A549 (cell line): Measurements from ENCODE around the gene GPR176. TPM values are rescaled to one million over a fixed set of nuclear protein-coding genes. Genes with fewer than 3 reads are reported as not detected.

Experiments used
- ATAC-seq, 2 experiments: fragments of 200-7000 bp in 1 of 2; fragments of >200 bp in 1 of 2; cut with Nextera tagmentation in 1 of 2; cut with Tn5 transposase in 1 of 2; 3 replicates each; pipeline versions ENCODE4 v1.8.0 to v1.9.1; 2018 to 2020; ENCODE audit warnings: mild to moderate bottlenecking in 1 of 2, moderate library complexity in 1 of 2
- CTCF ChIA-PET: fragments of 300-600 bp; sonication (Branson Sonifier 250); formaldehyde crosslinking; extraction: SDS; loops from one replicate; lab custom pipeline; 2021; ENCODE audit warnings: antibody characterized with exemption, inconsistent platforms; lab: Yijun Ruan, JAX
- POLR2A ChIA-PET: fragments of 350-600 bp; formaldehyde crosslinking; extraction: SDS; loops from one replicate; lab custom pipeline; 2021; ENCODE audit warnings: antibody characterized with exemption, inconsistent platforms; lab: Yijun Ruan, JAX
- DNase-seq, 2 experiments: peaks; one replicate each; pipeline versions ENCODE4 v3.0.0 to v3.0.0-alpha.2; 2011 to 2016; ENCODE audit warnings: low read depth in 1 of 2, low spot score in 1 of 2
- FAIRE-seq: peaks from 2 replicates; lab custom pipeline; 2011; peaks lifted over from hg19 to GRCh38; lab: Jason Lieb, UNC
- H3K27ac ChIP-seq, 2 experiments: fragments of >200 bp; sonication (Bioruptor Twin); formaldehyde crosslinking; 3 replicates each; pipeline ENCODE4 v1.5.1; 2016 to 2017
- H3K4me1 ChIP-seq: fragments of >200 bp; sonication (Bioruptor Twin); formaldehyde crosslinking; 3 replicates; pipeline ENCODE4 v1.6.1; 2016
- H3K4me2 ChIP-seq: fragments of >200 bp; sonication (Bioruptor Twin); formaldehyde crosslinking; 3 replicates; pipeline ENCODE4 v1.6.1; 2016
- H3K4me3 ChIP-seq: fragments of >200 bp; sonication (Bioruptor Twin); formaldehyde crosslinking; 3 replicates; pipeline ENCODE4 v1.5.1; 2016
- H3K9me3 ChIP-seq: fragments of >200 bp; sonication (Bioruptor Twin); formaldehyde crosslinking; 3 replicates; pipeline ENCODE4 v1.6.1; 2016
- BHLHE40 ChIP-seq: IDR thresholded peaks from 2 replicates; pipeline ENCODE4 v1.6.1; 2012; ENCODE audit warnings: low read depth, low read length, inconsistent platforms
- CBX2 ChIP-seq: fragments of 200-600 bp; sonication (generic); IDR thresholded peaks from 2 replicates; pipeline ENCODE4 v1.6.1; 2016; ENCODE audit warnings: low read depth, mild to moderate bottlenecking, borderline replicate concordance
- CHD4 ChIP-seq: fragments of 200-600 bp; sonication (generic); IDR thresholded peaks from 2 replicates; pipeline ENCODE4 v1.6.1; 2016; ENCODE audit warnings: antibody characterized with exemption, mild to moderate bottlenecking, borderline replicate concordance
- EHMT2 ChIP-seq: fragments of 200-600 bp; sonication (generic); IDR thresholded peaks from 2 replicates; pipeline ENCODE4 v1.6.1; 2016; ENCODE audit warnings: antibody characterized with exemption, low read depth, mild to moderate bottlenecking, moderate library complexity
- ESRRA ChIP-seq: fragments of 150-350 bp; IDR thresholded peaks from 2 replicates; pipeline ENCODE4 v1.6.1; 2014; ENCODE audit warnings: mild to moderate bottlenecking, low read length, borderline replicate concordance
- GATA3 ChIP-seq: IDR thresholded peaks from 2 replicates; pipeline ENCODE4 v1.6.1; 2012; ENCODE audit warnings: borderline replicate concordance
- HEYL ChIP-seq: fragments of 250-450 bp; sonication (Bioruptor Pico); IDR thresholded peaks from 2 replicates; pipeline ENCODE4 v1.8.0; 2021; ENCODE audit warnings: mild to moderate bottlenecking, moderate library complexity
- HOXB5 ChIP-seq: fragments of 250-450 bp; sonication (Bioruptor Pico); IDR thresholded peaks from 2 replicates; pipeline ENCODE4 v1.5.0; 2020; ENCODE audit warnings: mild to moderate bottlenecking, moderate library complexity
- MAZ ChIP-seq: fragments of 150-350 bp; IDR thresholded peaks from 2 replicates; pipeline ENCODE4 v1.6.1; 2014; ENCODE audit warnings: antibody characterized with exemption, low read depth, low read length, borderline replicate concordance
- MYC ChIP-seq: IDR thresholded peaks from 2 replicates; pipeline ENCODE4 v1.6.1; 2012; ENCODE audit warnings: mild to moderate bottlenecking, inconsistent platforms, low read length, improper control_type of control experiment, borderline replicate concordance
- NFE2L2 ChIP-seq: fragments of 150-350 bp; conservative IDR thresholded peaks from 2 replicates; pipeline ENCODE4 v1.6.1; 2014; ENCODE audit warnings: low read length
- POLR2A ChIP-seq: IDR thresholded peaks from 2 replicates; pipeline ENCODE4 v1.6.1; 2012; ENCODE audit warnings: mild to moderate bottlenecking, low read length
- RNF2 ChIP-seq: fragments of 200-600 bp; sonication (generic); IDR thresholded peaks from 2 replicates; pipeline ENCODE4 v1.6.1; 2016; ENCODE audit warnings: low read depth, mild to moderate bottlenecking, antibody characterized with exemption, moderate library complexity, borderline replicate concordance
- ZSCAN20 ChIP-seq: fragments of 250-450 bp; sonication (Bioruptor Pico); IDR thresholded peaks from 2 replicates; pipeline ENCODE4 v1.8.0; 2022; ENCODE audit warnings: mild to moderate bottlenecking, moderate library complexity
- WGBS: methylation state at CpG from one replicate; pipeline ENCODE4 v1.1.6; 2017; ENCODE audit errors: missing lambda C conversion rate; 5-methylcytosine and 5-hydroxymethylcytosine counted together
- polyA plus RNA-seq, 4 experiments: library from polyadenylated mRNA; depleted of rRNA in 3 of 4; stranded (reverse); fragments of >200 nt; fragmentation: RNase III in 1 of 4; extraction: RNeasy Plus Mini Kit Qiagen cat#74134 plus additional on column Dnase treatment in 1 of 4; gene quantifications; 2 replicates in 3 of 4; 3 replicates in 1 of 4; pipeline ENCODE4 v1.2.3, GENCODE V29; 2011 to 2017
- TF ChIP-seq, protein P1 (sequence below): fragments of 200-600 bp; sonication (generic); IDR thresholded peaks from 2 replicates; pipeline ENCODE4 v1.6.1; 2016; ENCODE audit warnings: antibody characterized with exemption, mild to moderate bottlenecking, moderate library complexity
- TF ChIP-seq, protein P2 (sequence below): IDR thresholded peaks from 2 replicates; pipeline ENCODE4 v1.6.1; 2012
- TF ChIP-seq, protein P3 (sequence below): fragments of >200 bp; sonication (Bioruptor Twin); formaldehyde crosslinking; IDR thresholded peaks from 3 replicates; pipeline ENCODE4 v1.6.1; 2016
- TF ChIP-seq, protein P4 (sequence below): IDR thresholded peaks from 2 replicates; pipeline ENCODE4 v1.6.1; 2012

GPR176 gene
- polyA plus RNA-seq, 2 of the 4 experiments (the other 2 are of a cell fraction): 1.5 to 8.1 TPM

DNA sequence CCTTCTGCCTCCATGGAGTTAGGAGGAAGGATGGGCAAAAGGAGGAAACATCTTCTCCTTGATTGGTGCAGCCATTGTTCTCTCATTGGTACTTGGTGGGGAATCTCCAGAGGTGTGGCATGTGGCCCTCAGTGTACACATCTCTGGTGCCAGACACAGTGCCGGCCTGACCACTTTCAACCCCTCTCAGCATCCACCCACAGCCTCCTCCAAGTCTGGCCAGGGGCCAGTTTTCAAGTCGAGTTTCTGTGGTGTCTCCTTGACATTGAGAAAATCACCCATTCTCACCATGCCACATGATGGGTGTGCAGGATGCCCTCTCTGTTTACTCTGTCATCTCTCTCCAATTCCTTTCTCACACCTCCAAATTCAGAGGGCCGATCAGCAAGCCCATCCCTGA, 124.6 kb downstream of the GPR176 start:
- no peak for ATAC-seq
- no peak for TF ChIP-seq NFE2L2
- TF ChIP-seq EHMT2: no peak
- no peak for TF ChIP-seq ESRRA
- TF ChIP-seq, protein P1, sequence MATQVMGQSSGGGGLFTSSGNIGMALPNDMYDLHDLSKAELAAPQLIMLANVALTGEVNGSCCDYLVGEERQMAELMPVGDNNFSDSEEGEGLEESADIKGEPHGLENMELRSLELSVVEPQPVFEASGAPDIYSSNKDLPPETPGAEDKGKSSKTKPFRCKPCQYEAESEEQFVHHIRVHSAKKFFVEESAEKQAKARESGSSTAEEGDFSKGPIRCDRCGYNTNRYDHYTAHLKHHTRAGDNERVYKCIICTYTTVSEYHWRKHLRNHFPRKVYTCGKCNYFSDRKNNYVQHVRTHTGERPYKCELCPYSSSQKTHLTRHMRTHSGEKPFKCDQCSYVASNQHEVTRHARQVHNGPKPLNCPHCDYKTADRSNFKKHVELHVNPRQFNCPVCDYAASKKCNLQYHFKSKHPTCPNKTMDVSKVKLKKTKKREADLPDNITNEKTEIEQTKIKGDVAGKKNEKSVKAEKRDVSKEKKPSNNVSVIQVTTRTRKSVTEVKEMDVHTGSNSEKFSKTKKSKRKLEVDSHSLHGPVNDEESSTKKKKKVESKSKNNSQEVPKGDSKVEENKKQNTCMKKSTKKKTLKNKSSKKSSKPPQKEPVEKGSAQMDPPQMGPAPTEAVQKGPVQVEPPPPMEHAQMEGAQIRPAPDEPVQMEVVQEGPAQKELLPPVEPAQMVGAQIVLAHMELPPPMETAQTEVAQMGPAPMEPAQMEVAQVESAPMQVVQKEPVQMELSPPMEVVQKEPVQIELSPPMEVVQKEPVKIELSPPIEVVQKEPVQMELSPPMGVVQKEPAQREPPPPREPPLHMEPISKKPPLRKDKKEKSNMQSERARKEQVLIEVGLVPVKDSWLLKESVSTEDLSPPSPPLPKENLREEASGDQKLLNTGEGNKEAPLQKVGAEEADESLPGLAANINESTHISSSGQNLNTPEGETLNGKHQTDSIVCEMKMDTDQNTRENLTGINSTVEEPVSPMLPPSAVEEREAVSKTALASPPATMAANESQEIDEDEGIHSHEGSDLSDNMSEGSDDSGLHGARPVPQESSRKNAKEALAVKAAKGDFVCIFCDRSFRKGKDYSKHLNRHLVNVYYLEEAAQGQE: no peak
- TF ChIP-seq MYC: no peak
- TF ChIP-seq GATA3: no peak
- TF ChIP-seq POLR2A: no peak
- TF ChIP-seq, protein P2, sequence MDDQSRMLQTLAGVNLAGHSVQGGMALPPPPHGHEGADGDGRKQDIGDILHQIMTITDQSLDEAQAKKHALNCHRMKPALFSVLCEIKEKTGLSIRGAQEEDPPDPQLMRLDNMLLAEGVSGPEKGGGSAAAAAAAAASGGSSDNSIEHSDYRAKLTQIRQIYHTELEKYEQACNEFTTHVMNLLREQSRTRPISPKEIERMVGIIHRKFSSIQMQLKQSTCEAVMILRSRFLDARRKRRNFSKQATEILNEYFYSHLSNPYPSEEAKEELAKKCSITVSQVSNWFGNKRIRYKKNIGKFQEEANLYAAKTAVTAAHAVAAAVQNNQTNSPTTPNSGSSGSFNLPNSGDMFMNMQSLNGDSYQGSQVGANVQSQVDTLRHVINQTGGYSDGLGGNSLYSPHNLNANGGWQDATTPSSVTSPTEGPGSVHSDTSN: no peak
- TF ChIP-seq, protein P3, sequence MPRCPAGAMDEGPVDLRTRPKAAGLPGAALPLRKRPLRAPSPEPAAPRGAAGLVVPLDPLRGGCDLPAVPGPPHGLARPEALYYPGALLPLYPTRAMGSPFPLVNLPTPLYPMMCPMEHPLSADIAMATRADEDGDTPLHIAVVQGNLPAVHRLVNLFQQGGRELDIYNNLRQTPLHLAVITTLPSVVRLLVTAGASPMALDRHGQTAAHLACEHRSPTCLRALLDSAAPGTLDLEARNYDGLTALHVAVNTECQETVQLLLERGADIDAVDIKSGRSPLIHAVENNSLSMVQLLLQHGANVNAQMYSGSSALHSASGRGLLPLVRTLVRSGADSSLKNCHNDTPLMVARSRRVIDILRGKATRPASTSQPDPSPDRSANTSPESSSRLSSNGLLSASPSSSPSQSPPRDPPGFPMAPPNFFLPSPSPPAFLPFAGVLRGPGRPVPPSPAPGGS: no peak
- TF ChIP-seq CBX2: no peak
- TF ChIP-seq BHLHE40: no peak
- no peak for TF ChIP-seq ZSCAN20 (CRISPR knock-in tag)
- no peak for TF ChIP-seq CHD4
- TF ChIP-seq, protein P4, sequence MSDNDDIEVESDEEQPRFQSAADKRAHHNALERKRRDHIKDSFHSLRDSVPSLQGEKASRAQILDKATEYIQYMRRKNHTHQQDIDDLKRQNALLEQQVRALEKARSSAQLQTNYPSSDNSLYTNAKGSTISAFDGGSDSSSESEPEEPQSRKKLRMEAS: no peak
- H3K4me1 ChIP-seq: no peaks in the 10 kb centered on the region
- ChIA-PET CTCF (no interaction called here), POLR2A (no interaction called here)
- no peak overlapping the region for H3K4me3 ChIP-seq
- no peaks in the 10 kb centered on the region for H3K9me3 ChIP-seq
- 29% methylated on average over 3 of the region's 3 CpGs for WGBS
- H3K27ac ChIP-seq: no peak overlapping the region
- H3K4me2 ChIP-seq: no peak overlapping the region
- DNase-seq: no peak
- no peak for FAIRE-seq

DNA sequence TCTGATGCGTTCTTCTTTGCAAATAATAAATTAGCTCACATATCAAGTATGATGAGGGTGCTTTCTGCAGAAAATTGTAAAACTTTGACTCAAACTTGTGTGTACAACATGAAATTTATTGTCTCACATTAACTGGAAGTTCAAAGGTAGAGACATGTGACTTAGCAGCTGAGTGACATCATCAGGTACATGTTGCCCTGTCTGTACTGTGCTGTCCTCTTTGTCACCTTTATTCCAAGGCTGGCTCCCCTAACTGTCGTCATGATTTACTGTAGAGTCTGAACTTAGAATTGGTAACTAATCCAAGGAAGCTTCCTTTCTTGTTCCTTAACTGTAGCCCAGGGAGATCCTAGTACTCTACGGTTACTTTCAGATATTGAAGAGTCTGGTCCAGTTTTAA, 125.1 kb downstream of the GPR176 start:
- ATAC-seq: no peak
- Histone ChIP-seq H3K4me2 (no peak overlapping the region), H3K4me1 (no peaks in the 10 kb centered on the region), H3K4me3 (no peak overlapping the region), H3K27ac (no peak overlapping the region), H3K9me3 (no peaks in the 10 kb centered on the region)
- 66% methylated on average over 3 of the region's 3 CpGs for WGBS
- no peak for DNase-seq
- no peak for FAIRE-seq
- POLR2A ChIA-PET: no interaction called here
- TF ChIP-seq HEYL (CRISPR knock-in tag) (no peak), CBX2 (no peak), RNF2 (no peak), HOXB5 (CRISPR knock-in tag) (no peak), MAZ (no peak)
- TF ChIP-seq, protein P4: no peak
- CTCF ChIA-PET: interaction anchor here (1.0 kb wide), 1 partner anchor 10 kb away, joined by 3 read pairs; no protein-coding TSS in a partner anchor
